ENCODE data around the gene RCCD1. TPM values are rescaled to one million over a fixed set of nuclear protein-coding genes. Genes with fewer than 3 reads are reported as not detected.
A peak's percentile ranks its signal among the peaks of the same experiment; 100 is the strongest.

RCCD1 gene, protein sequence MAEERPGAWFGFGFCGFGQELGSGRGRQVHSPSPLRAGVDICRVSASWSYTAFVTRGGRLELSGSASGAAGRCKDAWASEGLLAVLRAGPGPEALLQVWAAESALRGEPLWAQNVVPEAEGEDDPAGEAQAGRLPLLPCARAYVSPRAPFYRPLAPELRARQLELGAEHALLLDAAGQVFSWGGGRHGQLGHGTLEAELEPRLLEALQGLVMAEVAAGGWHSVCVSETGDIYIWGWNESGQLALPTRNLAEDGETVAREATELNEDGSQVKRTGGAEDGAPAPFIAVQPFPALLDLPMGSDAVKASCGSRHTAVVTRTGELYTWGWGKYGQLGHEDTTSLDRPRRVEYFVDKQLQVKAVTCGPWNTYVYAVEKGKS
- 1 to 10 TPM; 5.3 to 9.8 (median 7.9) TPM for total RNA-seq

DNA sequence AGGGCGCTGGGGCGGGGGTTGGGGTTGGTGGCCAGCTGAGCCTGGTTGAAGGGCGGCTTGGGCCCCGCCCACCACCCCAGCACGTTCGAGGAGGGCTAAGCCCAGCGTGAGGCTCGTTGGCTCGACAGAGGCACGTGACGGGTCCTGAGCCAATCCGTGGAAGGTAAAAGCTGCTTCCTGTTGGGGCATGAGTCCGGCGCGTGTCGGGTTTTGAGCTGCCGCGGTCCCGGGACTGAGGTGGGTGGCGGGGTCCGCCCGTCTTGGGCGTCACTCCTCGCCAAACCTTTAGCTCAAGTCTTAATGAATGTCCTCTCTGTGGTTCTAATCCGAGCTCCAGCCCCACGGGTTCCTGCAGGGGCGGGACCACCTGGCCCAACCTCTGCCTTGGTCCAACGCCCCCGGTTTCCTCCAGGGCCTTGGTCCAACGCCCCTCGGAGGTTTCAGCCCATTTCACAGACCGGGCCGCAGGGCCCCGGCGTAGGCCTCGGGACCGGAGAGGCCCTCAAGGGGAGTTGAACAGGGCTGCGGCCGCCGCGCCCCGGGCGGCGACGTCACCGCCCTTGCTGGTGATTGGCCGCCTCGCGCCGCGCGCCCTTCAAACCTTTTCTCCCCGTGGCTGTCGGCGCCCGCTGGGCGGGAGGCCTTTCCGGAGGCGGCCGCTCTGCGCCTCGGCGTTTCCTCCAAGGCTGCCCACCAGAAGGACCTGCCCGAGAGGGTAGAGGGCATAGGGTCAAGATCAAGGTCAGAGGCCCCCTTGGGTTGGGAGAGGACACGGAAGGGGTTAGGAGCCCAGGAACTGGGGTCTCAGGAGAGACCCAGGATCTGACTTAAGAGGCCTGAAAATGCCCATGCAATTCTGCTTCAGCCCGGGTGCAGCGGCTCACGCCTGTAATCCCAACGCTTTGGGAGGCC lies at the start of gene RCCD1:
RCCD1 (plus strand) TSS at position 173 of the 912 bp plus-strand sequence. CDS start 1,851 bp downstream, outside the sequence.
- H3K4me1 ChIP-seq: peaks cover 3 to 8% of the 10 kb centered on the region in 2 donors
- TF ChIP-seq POLR2A (IDR thresholded peaks at IDR 0.05) (peak; percentile 31), POLR2AphosphoS5 (IDR thresholded peaks at IDR 0.05) (peak; percentile 60 to 82 (median 80))
- TF ChIP-seq, protein P1, sequence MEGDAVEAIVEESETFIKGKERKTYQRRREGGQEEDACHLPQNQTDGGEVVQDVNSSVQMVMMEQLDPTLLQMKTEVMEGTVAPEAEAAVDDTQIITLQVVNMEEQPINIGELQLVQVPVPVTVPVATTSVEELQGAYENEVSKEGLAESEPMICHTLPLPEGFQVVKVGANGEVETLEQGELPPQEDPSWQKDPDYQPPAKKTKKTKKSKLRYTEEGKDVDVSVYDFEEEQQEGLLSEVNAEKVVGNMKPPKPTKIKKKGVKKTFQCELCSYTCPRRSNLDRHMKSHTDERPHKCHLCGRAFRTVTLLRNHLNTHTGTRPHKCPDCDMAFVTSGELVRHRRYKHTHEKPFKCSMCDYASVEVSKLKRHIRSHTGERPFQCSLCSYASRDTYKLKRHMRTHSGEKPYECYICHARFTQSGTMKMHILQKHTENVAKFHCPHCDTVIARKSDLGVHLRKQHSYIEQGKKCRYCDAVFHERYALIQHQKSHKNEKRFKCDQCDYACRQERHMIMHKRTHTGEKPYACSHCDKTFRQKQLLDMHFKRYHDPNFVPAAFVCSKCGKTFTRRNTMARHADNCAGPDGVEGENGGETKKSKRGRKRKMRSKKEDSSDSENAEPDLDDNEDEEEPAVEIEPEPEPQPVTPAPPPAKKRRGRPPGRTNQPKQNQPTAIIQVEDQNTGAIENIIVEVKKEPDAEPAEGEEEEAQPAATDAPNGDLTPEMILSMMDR (IDR thresholded peaks at IDR 0.05): no peak
- intact Hi-C loops (cut with DNase I; ENCODE audit: low total_unique reads): loop anchor here (5.0 kb wide), 1 partner anchor 312 kb away; no protein-coding TSS in a partner anchor
- H3K27ac ChIP-seq: peak within 1 kb of the TSS; percentile 91
- H3K36me3 ChIP-seq: peaks cover 8% of the 10 kb centered on the region
- no peaks in the 10 kb centered on the region for H3K27me3 ChIP-seq
- H3K9me3 ChIP-seq: no peaks in the 10 kb centered on the region
- DNase-seq (ENCODE audit: low spot score in 2 of 2): peak; percentile 94 to 95
- peak within 1 kb of the TSS; percentile 61 to 80 (median 79) for H3K4me3 ChIP-seq

GRCh38 chr15:90905306-90906180 lies 49.1 kb upstream of the RCCD1 start:
- intact Hi-C loops (cut with DNase I; ENCODE audit: low total_unique reads): no loop called here
- Histone ChIP-seq H3K4me1 (peaks cover 0 to 11% of the 10 kb centered on the region in 2 donors), H3K4me3 (no peak overlapping the region), H3K27ac (no peak overlapping the region), H3K27me3 (no peaks in the 10 kb centered on the region), H3K36me3 (peaks cover 6% of the 10 kb centered on the region), H3K9me3 (no peaks in the 10 kb centered on the region)
- no peak for DNase-seq (ENCODE audit: low spot score in 2 of 2)
- TF ChIP-seq POLR2A (IDR thresholded peaks at IDR 0.05): no peak
- TF ChIP-seq, protein P1 (IDR thresholded peaks at IDR 0.05): no peak
- no peak for TF ChIP-seq POLR2AphosphoS5 (IDR thresholded peaks at IDR 0.05)

GRCh38 chr15:90906181-90906849 lies 48.4 kb upstream of the RCCD1 start:
- Histone ChIP-seq H3K9me3 (no peaks in the 10 kb centered on the region), H3K4me3 (no peak overlapping the region), H3K36me3 (peaks cover 6% of the 10 kb centered on the region), H3K27ac (no peak overlapping the region), H3K27me3 (no peaks in the 10 kb centered on the region), H3K4me1 (peaks cover 0 to 11% of the 10 kb centered on the region in 2 donors)
- no peak for DNase-seq (ENCODE audit: low spot score in 2 of 2)
- TF ChIP-seq, protein P1 (IDR thresholded peaks at IDR 0.05): no peak
- TF ChIP-seq POLR2AphosphoS5 (IDR thresholded peaks at IDR 0.05) (no peak), POLR2A (IDR thresholded peaks at IDR 0.05) (no peak)
- intact Hi-C loops (cut with DNase I; ENCODE audit: low total_unique reads): no loop called here

GRCh38 chr15:90907051-90907660 lies 47.5 kb upstream of the RCCD1 start:
- intact Hi-C loops (cut with DNase I; ENCODE audit: low total_unique reads): no loop called here
- H3K36me3 ChIP-seq: peaks cover 10% of the 10 kb centered on the region
- H3K4me1 ChIP-seq: peaks cover 0 to 7% of the 10 kb centered on the region in 2 donors
- H3K27ac ChIP-seq: peak overlapping the region; percentile 46 to 67
- no peak for TF ChIP-seq POLR2AphosphoS5 (IDR thresholded peaks at IDR 0.05)
- no peak for TF ChIP-seq POLR2A (IDR thresholded peaks at IDR 0.05)
- TF ChIP-seq, protein P1 (IDR thresholded peaks at IDR 0.05): no peak
- H3K4me3 ChIP-seq: no peak overlapping the region
- H3K27me3 ChIP-seq: no peaks in the 10 kb centered on the region
- H3K9me3 ChIP-seq: no peaks in the 10 kb centered on the region
- DNase-seq (ENCODE audit: low spot score in 2 of 2): no peak

Data from breast epithelium (tissue), 4 donors.